ENCODE results near the gene DDT.
"Not testable (repeated sequence)": the region's sequence is repeated elsewhere in the genome, so short reads cannot be mapped to it uniquely, and the experiment has no call there.

GRCh38 chr22:23974836-23975352 is 653 bp upstream of the DDT start:
- TF ChIP-seq, protein P1, sequence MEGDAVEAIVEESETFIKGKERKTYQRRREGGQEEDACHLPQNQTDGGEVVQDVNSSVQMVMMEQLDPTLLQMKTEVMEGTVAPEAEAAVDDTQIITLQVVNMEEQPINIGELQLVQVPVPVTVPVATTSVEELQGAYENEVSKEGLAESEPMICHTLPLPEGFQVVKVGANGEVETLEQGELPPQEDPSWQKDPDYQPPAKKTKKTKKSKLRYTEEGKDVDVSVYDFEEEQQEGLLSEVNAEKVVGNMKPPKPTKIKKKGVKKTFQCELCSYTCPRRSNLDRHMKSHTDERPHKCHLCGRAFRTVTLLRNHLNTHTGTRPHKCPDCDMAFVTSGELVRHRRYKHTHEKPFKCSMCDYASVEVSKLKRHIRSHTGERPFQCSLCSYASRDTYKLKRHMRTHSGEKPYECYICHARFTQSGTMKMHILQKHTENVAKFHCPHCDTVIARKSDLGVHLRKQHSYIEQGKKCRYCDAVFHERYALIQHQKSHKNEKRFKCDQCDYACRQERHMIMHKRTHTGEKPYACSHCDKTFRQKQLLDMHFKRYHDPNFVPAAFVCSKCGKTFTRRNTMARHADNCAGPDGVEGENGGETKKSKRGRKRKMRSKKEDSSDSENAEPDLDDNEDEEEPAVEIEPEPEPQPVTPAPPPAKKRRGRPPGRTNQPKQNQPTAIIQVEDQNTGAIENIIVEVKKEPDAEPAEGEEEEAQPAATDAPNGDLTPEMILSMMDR (IDR thresholded peaks at IDR 0.05), result not testable (repeated sequence)
- TF ChIP-seq RAD21 (conservative IDR thresholded peaks at IDR 0.05 in 1 of 2, IDR thresholded peaks at IDR 0.05 in 1 of 2); EHMT2 (IDR thresholded peaks at IDR 0.05; ENCODE audit: low read depth); SMC3 (IDR thresholded peaks at IDR 0.05): not testable (repeated sequence)

Measured in A549 (cell line).